ENCODE data around the gene SIL1.
"Not testable (repeated sequence)": the region's sequence is repeated elsewhere in the genome, so short reads cannot be mapped to it uniquely, and the experiment has no call there.

Gene SIL1

DNA sequence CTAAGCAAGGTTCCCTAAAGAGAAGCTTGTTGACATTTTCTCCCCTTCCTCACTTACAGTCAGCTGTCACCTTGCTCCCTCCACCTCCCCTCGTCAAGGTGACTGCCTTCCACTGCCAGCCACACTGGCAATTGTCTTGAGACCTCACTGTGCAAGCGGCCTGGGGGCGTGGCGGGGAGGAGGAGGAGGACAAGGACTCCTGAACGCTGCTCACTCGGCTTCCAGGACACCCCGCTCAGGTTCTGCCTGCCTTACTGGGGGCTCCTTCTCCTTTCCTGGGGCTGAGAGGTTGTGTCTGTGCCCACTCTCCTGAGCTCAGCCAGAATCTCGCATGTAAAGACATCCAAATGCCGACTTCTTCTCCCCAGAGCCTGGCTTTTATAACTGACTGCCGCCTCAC, 262.7 kb downstream of the SIL1 start:
- no peak for DNase-seq

DNA sequence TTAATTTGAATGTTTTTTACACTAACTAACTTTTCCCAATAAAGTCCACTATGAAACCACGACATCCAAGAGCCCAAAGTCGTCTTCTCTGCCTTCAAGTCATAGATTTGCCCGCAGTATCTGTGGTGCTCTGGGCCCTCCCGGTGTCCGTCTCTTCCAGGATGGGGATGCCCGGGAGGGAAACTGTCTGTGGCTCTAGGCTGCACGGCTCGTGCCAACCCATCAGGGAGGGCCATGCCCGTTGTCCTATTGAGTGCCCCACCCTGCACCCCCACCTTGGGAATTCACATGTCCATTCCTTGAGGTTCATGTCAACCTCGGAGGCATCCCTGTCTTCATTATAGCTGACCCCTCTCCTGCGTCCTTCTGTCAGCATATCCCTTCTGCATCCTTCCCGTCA, 263.2 kb downstream of the SIL1 start:
- no peak for DNase-seq

DNA sequence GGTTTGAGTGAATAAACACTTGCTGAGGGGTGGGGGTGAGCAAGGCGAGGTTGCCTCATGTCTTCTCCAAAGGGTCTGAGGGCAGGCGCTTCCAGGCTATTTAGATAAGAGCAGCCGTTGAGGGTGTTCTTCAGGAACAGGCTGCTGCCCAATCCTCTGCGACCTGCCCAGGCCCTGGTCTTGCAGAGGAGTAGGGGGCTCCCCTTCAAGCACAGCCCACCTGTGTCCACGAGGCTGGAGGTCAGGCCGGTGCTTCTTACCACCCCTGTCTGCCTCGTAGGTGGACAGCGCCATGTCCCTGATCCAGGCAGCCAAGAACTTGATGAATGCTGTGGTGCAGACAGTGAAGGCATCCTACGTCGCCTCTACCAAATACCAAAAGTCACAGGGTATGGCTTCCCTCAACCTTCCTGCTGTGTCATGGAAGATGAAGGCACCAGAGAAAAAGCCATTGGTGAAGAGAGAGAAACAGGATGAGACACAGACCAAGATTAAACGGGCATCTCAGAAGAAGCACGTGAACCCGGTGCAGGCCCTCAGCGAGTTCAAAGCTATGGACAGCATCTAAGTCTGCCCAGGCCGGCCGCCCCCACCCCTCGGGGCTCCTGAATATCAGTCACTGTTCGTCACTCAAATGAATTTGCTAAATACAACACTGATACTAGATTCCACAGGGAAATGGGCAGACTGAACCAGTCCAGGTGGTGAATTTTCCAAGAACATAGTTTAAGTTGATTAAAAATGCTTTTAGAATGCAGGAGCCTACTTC, 264.5 kb downstream of the SIL1 start:
- no peak for DNase-seq

DNA sequence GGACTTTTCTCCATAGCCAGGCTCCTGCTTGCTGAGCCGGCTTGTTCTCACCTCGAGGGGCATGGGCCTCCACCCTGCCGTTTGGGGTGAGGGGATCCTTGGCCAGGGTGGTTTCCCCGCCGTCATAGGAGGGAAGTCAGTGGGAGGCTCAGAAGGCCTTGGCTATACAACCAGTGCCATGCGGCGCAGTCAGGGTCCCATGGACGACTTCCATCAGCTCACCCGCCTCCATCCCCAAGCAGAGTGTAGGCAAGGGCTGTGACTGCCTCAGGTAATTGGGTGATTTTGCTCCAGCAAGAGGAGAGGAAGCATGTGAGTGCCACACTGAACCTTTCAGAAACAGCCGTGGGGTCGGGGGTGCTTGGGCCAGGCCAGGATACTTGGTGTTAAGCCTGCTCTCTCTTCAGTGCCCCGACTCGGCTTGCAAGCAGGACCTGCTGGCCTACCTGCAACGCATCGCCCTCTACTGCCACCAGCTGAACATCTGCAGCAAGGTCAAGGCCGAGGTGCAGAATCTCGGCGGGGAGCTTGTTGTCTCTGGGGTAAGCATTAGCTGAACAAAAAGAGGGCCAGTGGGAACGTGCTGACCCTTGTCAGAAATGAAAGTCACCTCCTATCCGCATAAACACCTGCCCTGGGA, 265.9 kb downstream of the SIL1 start:
- no peak for DNase-seq

DNA sequence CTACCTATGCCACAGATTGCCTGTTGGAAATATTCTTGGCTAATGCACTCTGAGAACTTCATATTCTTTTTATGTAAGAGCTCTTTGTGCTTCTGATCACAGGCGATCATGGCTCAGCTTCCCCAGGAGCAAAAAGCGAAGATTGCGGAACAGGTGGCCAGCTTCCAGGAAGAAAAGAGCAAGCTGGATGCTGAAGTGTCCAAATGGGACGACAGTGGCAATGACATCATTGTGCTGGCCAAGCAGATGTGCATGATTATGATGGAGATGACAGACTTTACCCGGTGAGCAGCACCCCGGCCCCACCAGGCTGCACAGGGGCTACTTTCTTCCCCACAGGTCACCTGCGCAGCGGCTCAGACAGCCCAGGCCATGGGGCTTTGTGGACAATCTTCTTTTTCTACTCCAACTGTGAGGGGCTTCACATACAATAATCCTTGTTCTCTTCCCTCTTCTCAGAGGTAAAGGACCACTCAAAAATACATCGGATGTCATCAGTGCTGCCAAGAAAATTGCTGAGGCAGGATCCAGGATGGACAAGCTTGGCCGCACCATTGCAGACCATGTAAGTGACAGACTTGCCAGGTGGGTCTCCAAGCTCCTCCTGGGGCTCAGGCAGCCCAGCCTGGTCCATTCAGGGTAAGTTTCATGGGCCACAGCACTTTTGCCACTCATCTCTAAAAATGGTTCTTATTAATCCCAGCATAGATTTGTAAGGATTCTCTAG, 267.6 kb downstream of the SIL1 start:
- no peak for DNase-seq

DNA sequence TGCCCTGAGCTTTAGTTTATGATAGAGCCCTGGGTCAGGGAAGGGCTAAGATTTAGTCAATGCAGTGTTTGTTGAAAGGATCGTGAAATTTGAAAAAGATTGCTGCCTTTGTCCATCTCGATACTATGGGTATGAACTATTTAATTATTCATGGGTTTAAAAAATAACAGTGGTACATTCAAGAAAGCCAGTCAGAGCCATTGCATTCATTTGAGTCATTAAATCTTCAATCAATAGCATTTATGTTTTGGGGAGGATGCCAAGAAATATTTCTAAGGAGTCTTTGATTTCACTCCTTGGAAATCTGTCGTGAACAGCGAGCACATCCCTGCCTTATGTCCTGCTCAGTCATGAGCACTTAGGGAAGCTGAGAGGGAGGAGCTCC, 268.6 kb downstream of the SIL1 start:
- DNase-seq, result no peak

DNA sequence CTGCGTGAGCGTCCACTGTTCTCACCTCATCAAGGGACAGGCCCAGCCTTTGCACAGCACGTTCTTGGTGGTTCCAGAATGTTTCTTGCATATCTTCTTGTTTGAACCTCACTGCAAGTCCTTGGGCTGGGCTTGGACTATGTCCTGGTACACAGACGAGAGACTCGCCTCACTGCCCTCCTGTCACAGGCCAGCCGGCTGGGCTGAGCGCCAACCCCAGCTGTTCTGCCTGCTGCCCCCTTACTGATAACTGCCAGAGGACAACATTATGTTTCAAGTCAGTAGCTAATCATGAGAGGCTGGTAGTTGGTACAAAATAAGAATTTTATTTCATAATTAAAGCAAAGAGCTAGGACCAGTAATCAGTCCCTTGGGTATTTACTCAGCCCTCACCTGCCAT, 270.2 kb downstream of the SIL1 start:
- no peak for DNase-seq

DNA sequence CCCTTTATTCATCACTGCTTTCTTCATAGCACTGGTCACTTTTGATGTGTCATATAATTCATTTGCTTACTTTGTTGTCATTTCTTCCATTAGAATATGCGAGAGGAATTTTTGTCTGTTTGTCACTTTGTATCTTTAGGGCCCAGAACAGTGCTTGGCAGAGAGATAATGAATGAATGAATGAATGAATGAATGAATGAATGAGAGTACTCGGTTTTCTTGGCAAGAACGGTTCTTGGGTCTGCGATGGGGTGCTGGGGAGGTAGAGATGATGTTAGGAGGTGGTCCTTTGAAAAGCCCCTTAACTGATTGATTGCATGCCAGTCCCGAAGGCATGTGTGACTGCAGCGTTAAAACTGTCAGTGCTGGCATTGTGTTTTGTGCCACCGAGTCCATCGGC, 270.6 kb downstream of the SIL1 start:
- no peak for DNase-seq

DNA sequence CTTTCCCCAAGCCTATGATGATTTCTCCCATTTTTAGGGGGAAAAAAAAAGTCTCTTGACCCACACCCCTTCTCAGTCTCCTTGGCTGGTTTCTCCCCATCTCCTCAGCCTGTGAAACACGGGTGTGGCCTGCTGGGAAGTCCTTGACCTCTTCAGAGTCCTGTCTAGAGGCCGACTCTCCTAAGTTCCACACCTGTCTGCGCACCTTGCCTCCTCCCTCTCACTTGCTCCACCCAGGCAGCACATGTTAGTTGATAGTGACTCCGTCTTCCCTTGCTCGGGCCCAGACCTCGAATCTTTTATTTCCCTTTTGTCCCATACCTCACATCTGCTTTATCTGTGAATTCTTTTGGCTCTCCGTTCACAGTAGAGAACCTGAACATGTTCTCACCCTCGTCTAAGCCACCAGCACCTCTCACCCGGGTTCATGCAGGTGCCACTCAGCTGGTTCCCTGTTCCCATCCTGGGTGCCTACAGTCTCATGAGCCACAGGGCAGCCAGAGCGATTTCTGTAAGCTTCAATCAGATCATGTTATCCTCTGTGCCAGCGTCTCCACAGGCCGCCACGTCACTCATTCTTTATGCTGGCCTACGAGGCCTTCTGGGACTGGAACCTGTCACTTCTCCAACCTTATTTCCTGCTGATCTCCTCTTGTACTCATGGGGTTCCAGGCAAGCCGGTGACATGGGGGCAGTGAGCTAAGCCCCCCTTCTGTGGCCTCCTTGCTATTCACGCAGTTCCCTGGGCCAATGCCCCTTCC, 271.3 kb downstream of the SIL1 start:
- no peak for DNase-seq

DNA sequence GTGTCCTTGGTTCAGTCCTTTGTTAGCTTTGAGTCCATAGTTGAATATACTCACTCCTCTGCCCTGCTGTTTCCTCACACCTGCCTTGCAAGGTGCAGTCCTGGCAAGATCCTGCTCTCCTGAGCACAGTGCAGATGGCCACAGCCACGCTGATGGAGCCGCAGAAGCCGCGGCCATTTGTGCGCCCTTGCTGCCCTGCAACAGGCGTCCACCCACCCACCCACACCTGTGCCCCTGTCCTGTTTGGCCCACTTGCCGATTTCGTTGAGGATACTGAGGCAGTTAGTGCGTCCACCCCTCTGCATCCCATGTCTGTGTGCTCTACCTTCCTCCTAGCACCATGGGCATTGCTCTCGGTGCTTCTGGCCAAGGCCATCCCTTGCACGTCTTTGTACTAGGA, 271.9 kb downstream of the SIL1 start:
- no peak for DNase-seq

DNA sequence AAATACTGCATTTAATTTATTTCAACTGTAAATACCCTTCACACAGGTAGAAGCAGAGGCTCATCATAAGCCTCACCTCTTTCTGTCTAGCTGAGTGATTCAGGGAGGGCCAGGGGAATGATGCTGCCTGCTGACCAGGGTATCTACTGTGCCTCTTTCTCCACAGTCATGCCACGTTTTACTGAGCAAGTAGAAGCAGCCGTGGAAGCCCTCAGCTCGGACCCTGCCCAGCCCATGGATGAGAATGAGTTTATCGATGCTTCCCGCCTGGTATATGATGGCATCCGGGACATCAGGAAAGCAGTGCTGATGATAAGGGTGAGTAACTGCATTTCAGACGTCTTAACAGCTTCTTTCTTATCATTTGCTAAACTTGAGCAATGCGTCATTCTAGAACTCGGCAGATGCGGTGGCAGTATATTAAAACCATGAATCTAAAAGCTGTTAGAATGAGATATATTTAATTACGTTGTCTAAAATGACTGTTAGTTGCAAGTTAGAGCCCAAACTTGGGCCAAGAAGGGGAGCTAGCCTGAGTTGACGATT, 273.0 kb downstream of the SIL1 start:
- no peak for DNase-seq

DNA sequence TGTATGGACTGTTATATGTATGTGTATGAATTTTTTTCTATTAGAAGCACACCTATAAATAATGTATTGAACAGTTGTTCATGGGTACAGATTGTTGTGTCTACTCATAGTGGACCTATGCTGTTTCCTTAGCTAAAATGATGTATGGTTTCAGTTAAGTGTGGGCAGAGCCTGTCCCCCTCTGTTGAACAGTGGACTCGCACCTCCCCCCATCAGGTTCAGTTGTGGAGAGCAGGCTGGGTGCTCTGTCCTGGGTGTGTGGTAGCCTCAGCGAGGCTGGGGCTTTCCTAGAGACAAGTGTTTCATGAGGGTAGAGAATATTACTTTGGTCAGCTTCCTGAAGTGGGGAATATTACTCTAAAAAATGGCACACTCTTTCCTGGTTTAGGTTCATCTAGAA, 275.7 kb downstream of the SIL1 start:
- no peak for DNase-seq

DNA sequence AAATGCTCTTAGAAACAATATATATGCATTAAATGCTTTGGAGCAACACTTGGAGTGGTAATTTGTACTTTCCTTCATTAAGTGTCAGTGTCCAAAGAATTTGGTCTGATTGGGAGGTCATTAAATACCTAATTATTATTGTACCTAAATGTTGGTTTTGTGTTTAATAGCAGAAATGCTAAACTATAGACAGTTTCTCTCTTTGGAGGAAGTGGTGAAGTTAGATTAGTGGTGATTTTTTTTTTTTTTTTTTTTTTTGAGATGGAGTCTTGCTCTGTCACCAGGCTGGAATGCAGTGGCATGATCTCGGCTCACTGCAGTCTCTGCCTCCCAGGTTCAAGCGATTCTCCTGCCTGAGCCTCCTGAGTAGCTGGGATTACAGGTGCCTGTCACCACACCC, 276.8 kb downstream of the SIL1 start:
- not testable (repeated sequence) for DNase-seq

DNA sequence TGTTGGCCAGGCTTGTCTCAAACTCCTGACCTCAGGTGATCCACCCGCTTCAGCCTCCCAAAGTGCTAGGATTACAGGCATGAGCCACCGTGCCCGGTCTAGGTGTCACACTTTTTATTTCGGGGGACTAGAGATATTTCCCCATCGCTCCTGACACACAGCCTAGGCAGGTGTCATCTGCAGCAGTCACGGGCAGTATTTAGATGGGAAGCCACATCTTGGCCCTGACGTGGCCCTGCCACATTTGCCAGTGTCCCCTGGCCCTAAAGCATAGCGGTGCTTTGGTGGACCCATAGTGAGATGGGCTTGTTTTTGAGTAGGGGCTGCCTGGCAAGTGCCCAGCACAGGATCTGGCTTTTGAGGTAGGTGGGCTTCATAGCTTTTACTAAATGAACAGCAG, 278.0 kb downstream of the SIL1 start:
- no peak for DNase-seq

DNA sequence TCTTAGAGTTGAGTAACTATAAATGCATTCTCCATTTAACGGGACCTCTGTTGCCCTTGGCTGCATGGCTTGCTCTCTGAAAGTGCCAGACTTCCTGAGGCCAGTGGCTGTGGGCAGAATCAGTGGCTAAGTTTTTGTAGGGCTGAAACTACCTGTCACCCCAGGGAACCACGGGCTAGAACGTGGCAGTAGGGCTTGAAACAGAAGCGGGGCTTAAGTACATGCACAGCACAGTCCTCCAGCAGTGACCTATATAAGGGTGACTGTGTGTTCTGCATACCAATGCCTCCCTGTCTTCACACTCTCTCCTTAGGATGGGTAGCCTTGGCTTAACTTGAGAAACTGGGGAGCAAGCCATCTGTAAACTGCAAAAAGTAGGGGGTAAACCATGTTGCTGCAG, 279.5 kb downstream of the SIL1 start:
- DNase-seq, result no peak

DNA sequence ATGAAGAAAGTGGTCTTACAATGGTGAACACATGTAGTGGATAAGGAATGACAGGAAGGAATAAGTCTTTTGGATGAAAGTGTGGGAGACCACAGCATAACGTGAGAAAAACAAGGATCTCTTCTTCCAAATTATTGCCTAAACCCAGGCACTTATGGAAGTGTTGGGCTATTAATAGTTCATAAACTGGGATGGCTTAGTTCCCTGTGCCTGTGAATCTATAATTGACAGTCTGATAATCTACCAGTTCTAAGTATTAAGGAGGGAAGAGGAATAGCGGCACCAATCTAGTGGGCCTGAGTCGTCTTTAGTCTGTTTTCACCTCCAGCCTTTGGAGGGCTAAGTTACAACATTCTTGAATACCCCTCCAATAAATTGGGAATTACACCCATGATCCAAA, 283.8 kb downstream of the SIL1 start:
- no peak for DNase-seq

DNA sequence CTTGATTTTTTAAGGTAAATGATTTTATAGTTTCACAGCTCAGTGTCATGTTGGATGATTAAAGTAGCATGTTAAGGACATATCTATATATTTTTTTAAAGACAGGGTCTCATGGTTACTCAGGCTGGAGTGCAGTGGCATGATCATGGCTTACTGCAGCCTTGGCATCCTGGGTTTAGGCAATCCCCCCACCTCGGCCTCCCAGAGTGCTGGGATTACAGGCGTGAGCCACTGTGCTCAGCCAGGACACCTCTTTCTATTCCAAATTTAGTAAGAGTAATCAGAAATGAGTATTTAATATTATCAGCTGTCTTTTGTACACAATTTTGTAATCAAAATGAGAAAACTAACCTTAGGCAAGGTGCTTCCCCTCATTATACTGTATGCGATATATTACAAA, 284.4 kb downstream of the SIL1 start:
- DNase-seq, result no peak

DNA sequence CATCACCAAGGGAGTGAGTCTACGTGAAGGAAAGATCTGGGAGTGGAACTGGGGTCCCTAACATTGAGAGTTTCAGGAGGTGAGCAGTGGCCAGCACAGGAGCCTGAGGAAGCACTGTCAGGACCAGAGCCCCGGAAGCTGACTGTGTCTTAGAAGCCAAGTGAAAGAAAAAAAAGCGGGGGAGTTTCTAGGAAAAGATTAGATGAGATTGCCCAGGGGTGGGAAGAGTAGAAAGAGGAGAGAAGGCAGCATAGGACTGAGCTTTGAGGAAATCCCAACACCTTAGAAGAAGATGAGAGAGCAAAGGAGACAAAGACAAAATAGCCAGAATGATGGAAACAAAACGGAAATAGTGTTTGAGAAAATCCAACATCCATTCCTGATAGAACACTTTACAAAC, 286.1 kb downstream of the SIL1 start:
- DNase-seq, result no peak

DNA sequence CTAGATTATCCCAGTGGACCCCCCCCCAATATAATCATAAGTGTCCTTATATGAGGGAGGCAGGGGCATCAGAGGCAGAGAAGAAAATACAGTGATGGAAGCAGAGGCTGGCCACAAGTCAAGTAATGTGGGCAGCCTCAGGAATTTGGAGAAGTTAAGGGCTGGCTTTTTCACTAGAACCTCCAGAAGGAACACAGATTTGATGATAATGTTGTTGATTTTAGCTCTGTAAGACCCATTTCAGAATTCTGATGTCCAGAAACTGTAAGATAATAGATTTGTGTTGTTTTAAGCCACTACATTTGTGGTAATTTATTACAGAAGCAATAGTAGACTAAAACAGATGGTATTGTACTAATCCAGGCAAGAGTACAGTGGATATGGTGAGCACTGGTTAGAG, 286.7 kb downstream of the SIL1 start:
- no peak for DNase-seq

DNA sequence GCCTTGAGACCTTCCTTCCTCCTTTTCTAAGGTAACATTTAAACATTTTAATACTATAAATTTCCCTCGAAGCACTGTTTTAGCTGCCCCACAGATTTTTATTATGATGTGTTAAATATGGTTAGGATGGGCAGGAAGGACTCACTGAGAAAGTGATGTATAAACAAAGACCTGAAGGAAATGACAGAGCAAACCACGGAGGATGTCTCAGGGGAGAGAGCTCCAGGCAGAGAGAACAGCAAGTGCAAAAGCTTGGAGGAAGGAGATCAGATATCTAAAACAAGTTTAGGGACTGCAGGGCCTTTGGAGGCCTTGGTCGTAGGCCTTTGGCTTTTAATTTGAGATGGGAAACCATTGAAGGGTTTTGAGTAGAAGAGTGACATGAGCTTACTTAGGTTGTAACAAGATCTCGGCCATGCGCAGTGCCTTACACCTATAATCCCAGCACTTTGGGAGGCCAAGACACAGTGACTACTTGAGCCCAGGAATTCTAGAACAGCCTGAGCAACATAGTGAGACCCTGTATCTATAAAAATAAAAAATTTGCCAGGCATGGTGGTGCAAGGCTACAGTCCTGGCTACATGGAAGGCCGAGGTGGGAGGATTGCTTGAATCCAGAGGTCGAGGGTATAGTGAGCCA, 287.5 kb downstream of the SIL1 start:
- no peak for DNase-seq

DNA sequence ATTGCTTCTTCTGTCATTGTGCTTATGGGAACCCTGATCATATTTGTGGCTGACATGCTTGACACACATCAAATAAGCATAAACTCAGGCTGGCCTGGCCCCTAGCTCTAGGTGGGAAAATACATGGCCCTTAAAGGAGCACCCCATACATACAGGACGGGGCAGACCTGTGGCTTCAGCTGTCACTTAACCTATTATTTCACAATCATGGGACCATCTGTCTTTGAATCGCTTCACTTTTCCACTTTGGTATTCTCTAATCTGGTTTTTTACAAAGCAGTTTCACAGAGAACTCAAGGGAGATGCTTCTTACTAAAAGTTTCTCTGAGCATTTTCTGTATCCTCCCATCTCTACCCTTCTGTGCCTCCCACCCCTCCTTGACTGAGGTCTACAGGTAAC, 288.4 kb downstream of the SIL1 start:
- no peak for DNase-seq

DNA sequence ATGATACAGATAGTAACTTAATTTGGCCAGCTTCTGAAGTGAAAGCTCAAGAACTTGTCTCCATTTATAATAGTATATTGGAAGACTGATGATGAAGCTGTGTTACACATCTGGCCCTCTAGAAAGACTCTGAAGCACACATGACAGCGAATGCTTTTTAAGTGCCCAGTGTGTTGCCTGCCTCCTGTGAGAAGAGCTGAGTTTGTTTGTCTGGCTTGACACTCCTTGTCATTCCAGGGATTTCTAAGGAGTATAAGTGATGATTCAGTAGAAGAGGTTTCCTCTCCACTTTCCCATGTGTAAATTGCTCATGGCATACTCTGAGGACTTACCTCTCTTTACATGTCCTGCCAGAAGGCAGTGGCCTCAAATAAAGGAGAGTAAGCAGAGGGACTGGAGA, 292.6 kb downstream of the SIL1 start:
- no peak for DNase-seq
